22Rv1 (cell line): ENCODE results near the gene PTK6.

Source experiments
- CTCF ChIP-seq: fragments of 450-650 bp; IDR thresholded peaks from 2 replicates; pipeline ENCODE4 v1.5.1; 2017; ENCODE audit warnings: mild to moderate bottlenecking
- ZFX ChIP-seq: fragments of 450-650 bp; IDR thresholded peaks from 2 replicates; pipeline ENCODE4 v1.6.1; 2017; ENCODE audit warnings: antibody characterized with exemption, borderline replicate concordance

- peak; percentile 12; the same call in 1 of the 2 replicates for TF ChIP-seq CTCF
- TF ChIP-seq ZFX: no peak
Observed at GRCh38 chr20:63517376-63518309, 19.5 kb downstream of the PTK6 start.
